GM19328 (cell line): Measurements from ENCODE around the gene ZNF579.
"Not testable (repeated sequence)": the region's sequence is repeated elsewhere in the genome, so short reads cannot be mapped to it uniquely, and the experiment has no call there.

Experiments
- ATAC-seq: cut with Tn5 transposase; IDR thresholded peaks from one replicate; pipeline ENCODE4 v1.9.1; 2021; ENCODE audit warnings: mild to moderate bottlenecking, moderate library complexity; ENCODE audit not compliant: unreplicated experiment

ZNF579 gene

DNA sequence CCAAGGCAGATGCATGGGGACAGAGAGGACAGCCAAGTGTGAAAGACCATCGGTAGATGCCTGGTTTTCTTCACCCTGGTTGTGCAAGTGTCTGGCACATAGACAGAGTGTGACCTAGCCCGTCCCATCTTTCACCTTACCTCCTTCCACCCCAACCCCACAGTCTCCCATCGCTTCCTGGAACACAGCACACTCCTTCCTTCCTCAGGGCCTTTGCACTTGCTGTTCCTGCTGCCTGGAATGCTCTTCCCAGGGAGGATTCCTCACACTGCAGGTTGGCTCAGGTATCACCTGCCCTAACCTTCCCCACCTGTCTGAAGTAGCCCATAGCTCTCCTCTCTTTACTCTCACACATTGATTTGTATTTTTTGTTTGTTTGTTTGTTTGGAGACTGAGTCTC is 15.7 kb upstream of the ZNF579 start:
- no peak for ATAC-seq

DNA sequence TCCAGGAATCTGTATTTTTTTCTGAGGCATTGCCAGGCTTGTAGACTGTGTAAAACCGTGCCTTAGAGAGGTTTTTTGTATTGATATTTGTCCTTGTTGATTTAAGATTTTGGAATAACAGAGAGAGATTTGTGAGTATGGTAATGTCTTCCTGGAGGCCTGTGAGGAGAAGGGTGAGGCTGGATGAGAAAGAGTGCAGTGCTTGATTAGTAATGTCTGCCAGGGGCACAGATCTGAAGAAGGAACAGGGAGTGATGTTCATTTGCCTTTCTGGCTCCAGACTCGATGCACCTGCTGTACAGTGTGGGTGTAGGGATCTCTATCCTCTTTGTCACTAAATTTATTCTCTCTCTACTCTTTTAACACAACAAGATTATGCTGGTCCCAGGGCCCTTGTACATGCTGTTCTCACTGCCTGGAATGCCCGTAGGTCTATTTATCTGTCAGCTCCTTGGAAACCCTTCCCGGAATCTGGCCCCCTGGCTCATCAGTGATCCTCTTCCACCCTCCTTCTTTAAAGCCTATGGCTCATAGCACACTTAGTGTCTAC is 14.4 kb upstream of the ZNF579 start:
- no peak for ATAC-seq

DNA sequence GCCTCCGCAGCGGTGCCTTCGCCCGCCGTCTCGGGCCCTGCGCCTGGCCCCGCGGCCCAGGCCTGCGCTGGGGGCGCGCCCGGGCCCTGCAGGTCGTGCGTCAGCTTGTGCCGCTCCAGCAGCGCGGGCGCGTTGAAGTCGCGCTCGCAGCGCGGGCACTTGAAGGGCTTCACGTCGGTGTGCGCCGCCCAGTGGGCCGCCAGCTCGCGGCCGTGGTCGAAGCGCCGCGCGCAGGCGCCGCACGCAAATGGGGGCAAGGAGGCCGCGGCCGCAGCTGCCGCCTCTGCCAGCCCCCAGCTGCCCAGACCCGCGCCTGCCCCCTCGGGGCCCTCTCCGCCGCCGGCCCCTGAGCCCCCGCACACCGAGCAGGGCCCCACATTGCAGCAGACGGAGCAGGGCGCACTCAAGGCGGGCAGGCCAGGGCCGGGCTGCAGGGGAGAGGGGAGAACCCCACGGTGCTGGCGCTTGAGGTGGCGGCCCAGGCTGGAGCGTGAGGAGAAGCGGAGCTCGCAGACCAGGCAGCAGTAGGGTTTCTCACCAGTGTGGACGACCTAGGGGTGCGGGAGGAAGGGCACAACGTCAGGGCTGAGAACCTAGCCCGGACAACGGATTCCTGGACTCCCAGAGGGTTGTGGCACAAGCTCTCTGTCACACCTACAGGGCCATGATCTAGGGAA is 12.6 kb upstream of the ZNF579 start:
- no peak for ATAC-seq

DNA sequence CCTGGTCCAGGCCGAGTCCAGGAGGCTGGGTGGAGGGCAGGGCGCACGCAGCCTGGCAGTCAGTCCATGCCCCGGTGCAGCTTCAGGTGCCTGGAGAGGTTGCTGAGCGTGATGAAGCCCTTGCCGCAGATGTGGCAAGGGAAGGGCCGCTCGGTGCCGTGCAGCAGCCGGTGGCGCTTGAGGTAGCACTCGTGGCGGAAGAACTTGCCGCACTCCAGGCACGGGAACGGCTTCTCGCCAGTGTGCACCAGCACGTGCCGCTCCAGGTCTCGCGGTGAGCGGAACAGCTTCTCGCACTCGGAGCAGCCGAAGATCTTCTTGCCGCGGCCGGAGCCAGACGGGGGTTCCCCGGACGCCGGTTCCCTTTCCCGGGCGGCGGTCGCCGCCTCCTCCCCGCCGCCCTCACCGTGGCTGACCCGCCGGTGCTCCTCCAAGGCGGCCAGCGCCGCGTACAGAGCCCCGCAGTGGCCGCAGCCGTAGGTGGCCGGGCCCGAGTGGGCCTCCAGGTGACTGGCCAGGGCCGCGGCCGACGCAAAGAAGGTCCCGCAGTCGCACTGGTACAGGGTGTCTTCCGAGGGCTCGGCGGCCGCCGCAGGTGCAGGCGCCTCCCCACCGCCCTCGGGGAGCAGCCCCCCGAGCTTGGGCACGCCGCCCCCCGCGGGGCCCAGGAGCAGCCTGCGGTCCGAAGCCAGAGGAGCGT is 11.9 kb upstream of the ZNF579 start:
- ATAC-seq = no peak

DNA sequence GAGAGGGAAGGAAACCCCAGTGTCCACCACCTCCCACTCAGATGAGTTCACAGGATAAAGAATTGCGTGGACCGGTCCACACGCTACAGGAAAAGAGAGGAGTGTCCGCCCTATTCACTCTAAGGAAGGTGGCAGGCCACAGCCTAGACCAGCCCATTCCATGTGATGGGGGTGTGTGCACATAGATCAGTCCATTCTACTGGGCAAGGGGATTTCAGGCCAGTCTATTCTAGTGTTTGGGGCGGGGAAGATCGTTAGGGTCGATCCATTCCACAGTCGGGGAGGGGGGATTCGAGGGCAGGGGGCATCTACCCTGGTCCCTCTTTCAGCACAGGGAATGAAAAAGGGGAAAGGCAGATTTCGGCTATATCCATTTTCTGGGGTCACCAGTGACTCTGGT is 10.9 kb upstream of the ZNF579 start:
- no peak for ATAC-seq

DNA sequence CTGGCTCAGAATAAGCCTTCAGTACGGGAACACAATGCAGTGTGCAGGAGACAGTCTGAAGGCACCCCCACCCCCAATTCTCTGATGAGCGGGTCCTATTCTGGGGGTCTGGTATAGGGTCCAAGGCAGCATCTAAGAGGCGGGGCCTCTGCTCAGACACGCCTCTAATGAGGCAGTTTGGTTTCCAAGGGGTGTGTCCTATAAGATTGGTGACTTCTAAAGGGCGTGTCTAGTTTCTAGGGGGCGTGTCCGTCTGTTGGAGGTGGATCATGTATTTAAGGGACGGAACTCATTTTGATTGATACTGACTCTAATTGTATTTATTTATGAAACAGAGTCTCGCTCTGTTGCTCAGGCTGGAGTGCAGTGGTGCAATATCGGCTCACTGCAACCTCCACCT is 10.0 kb upstream of the ZNF579 start:
- no peak for ATAC-seq

DNA sequence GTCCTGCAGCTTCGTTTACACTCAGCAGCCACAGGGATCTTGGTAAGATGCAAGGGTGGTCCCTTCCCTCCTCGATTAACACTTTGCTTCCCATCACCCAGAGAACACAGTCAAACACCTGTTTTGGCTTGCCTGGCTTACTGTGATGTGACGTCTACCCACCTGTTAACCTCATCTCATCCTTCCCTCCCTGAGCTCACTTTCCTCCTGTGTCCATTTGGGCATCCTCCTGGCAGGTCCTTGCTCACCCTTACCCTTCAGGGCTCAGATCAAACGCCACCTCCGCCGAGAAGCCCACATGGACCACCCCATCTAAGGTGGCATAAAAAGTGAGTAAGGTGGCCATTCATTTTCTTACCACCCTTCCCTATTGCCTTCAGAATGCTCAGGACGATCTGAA is 9.5 kb upstream of the ZNF579 start:
- no peak for ATAC-seq

DNA sequence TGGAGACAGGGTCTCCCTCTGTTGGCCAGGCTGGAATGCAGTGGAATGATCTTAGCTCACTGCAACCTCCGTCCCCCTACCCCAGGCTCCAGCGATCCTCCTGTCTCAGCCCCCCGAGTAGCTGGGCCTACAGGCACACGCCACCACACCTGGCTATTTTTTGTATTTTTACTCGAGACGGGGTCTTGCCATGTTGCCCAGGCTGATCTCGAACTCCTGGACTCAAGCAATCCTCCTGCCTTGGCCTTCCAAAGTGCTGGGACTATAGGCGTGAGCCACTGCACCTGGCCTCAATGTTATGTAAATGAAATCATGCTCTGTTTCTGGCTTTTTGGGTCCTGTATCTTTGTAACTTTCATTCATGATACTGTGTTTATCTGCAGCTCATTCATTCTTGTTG is 8.1 kb upstream of the ZNF579 start:
- ATAC-seq = no peak

DNA sequence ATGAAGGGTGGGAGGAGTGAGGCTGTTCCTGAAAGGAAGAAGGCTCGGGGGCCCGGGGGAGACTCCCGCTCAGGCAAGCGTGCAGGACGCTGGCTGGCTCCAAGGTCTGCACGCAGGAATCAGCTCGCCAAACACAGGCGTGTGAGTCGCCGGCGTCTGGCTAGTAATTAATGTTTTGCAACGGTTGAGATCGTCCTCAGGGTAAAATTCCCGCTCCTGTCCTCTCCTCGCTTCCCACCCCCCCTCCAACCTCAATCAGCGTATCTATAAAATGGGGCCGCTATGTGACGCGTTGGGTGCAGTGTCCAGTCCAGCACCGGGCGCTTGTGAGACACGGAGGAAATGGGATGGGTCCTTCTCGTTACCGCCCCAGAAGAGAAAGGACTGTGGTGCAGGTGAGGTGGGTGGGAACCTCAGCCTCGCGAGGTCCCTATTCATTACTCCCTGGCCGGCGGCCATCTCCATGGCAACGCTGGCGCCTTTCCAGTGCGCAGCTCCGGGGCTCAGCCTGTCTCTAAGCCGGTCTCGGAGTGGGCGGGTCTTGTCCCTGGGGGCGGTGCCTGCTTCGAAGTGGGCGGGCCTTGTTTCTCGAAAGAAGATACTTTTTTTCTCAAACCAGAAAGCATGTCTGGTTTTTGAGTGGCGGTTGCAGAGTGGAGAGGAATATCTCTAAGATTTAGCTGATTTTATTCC is 6.5 kb upstream of the ZNF579 start:
- ATAC-seq = no peak

DNA sequence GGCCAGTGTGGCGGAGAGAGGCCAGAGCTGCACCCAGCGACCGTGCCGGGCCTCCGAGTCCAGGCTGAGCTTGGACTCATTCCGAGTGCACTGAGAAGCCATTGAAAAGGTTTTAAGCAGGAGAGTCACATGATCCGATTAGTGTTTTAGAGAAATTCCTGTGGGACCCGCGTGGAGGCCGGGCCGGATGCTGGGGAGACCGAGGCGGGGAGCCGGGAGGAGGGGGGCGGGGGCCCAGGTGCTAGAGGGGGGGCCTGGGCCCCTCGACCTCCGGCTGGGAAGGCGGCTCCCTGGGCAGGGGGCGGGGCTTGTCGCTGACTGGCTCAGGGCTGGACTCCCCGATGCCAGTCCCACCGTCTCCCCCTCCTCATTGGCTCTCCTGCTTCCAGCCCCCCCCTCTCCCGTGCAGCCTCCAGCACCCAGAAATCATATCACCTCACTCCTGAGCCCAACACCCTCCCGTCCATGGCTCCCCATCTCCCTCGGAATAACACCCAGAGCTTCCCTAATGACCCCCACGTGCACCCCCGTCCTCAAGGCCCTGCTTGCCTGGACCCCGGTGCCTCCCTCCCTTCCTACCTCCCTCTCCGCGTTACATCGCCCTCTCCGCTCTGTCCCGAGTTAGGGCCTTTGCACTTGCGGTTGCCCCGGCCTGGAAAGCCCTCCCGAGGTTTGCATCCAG is 5.2 kb upstream of the ZNF579 start:
- ATAC-seq = no peak

DNA sequence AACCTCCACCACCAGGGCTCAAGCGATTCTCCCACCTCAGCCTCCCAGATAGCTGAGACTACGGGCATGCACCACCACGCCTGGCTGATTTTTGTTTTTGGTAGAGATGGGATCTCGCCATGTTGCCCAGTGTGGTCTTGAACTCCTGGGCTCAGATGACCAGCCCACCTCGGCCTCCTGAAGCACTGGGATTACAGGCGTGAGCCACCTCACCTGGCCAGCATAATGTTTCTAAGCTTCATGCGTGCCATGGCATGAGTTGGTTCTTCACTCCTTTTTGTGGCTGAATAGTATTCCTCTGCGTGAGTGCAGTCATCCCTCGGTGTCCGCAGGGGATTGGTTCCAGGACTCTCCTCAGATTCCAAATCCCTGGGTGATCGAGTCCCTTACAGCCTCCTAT is 4.2 kb upstream of the ZNF579 start:
- ATAC-seq = no peak

DNA sequence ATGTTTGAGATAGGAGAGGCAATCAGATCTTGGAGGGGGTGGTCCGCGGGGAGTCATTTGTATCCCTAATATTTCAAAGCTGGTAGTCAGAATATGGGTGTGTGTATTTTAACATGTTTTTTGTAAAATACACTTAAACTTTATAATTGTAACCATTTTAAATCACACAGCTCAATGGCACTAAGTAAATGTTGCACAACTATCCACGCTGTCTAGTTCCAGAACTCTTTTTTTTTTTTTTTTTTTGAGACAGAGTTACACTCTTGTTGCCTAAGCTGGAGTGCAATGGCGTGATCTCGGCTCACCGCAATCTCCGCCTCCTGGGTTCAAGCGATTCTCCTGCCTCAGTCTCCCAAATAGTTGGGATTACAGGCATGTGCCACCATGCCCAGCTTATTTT is 3.2 kb upstream of the ZNF579 start:
- ATAC-seq = not testable (repeated sequence)

DNA sequence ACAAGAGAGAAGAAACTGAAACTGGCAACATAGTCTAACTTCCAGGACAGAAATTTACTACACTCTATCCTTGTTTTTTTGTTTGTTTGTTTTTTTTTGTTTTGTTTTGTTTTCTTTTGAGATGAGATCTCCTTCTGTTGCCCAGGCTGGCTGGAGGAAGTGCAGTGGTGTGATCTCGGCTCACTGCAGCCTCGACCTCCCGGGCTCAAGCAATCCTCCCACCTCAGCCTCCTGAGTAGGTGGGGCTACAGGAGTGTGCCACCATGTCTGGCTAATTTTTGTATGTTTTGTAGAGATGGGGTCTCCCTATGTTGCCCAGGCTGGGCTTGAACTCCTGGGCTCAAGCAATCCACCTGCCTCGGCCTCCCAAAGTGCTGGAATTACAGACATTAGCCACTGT is 1.6 kb upstream of the ZNF579 start:
- ATAC-seq = not testable (repeated sequence)

DNA sequence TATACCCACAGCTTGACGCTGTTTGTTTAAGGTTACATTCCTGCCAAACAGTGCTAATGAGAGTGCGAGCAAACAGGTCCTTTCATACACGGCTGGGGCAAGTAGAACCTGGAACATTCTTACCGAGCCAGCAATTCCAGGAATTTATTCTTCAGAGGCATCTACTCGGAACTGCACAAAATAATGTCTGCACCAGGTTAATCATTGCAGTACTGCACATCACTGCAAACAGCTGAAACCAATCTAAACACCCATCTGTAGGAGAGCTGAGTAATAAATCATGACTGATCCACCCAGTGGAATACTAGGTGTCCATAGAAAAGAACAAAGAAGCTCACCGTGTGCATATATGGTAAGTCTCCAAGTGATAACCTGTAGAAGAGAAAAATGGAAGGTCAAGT is 1.2 kb upstream of the ZNF579 start:
- no peak for ATAC-seq

DNA sequence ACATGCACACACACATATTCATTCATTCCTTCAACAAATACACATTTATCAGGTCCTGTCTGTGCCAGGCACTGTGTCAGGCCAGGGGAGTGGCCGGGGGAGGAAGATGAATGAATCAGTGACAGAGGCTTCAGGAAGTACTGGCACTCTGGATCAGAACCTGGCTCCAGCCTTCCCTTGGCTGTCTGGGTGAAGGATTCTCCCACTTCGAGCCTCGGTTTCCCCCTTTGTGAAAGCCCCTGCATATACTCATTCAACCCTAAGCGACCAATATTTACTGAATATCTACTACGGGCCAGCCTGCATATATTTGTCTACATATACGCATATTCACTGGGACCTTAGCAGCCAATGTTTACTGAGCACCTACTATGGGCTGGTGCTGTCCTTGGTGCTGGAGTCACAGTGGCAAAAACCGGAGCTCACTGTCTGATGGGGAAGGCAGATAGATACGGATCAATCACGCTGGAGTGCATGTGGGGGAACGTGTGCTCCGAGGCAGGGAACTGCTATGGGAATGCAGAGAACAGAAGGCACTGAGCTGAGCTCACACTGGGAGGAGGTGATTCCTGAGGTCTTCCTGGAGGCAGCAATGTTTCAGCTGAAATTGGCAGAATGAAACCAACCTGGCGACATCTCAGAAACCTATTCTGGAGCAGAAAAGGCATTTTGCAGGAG is 636 bp upstream of the ZNF579 start:
- no peak for ATAC-seq

DNA sequence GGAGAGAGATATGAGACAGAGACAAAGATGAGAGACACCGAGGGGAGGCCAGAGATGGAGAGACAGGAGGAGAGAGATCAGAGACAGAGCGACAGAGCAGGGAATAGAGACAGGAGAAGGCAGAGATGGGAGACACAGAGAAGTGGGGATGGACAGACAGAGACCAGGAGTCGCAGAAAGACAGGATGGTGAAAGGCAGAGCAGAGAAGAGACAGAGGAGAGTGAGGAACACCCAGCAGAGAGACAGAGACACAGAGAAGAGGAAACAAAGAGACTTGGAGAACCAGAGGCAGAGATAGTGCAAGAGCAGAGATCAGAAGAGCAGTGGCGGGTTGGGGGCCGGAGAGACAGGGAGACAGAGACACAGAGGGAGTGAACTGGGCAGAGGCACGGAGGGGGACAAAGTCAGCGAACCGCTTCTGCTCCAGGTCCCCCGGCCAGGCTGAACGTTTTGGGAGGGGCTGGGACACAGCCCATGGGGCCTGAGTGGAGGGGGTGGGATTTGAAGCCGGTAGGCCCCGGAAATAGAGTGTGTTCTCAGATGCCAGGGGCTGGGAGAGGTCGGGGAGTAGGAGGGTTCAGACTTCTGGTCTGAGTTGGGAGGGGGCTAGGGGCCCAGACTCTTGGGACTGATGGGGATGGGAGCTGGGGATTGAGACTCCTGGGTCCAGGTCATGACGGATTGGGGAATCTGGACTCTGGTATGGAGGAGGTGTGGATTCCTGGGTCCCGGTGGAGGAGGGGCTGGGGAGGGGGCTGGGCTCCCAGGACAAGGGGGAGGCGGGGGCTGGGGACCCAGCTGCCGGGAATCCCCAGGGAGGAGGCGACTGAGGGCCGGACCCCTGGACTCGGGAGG is 654 bp downstream of the ZNF579 start:
- no peak for ATAC-seq

DNA sequence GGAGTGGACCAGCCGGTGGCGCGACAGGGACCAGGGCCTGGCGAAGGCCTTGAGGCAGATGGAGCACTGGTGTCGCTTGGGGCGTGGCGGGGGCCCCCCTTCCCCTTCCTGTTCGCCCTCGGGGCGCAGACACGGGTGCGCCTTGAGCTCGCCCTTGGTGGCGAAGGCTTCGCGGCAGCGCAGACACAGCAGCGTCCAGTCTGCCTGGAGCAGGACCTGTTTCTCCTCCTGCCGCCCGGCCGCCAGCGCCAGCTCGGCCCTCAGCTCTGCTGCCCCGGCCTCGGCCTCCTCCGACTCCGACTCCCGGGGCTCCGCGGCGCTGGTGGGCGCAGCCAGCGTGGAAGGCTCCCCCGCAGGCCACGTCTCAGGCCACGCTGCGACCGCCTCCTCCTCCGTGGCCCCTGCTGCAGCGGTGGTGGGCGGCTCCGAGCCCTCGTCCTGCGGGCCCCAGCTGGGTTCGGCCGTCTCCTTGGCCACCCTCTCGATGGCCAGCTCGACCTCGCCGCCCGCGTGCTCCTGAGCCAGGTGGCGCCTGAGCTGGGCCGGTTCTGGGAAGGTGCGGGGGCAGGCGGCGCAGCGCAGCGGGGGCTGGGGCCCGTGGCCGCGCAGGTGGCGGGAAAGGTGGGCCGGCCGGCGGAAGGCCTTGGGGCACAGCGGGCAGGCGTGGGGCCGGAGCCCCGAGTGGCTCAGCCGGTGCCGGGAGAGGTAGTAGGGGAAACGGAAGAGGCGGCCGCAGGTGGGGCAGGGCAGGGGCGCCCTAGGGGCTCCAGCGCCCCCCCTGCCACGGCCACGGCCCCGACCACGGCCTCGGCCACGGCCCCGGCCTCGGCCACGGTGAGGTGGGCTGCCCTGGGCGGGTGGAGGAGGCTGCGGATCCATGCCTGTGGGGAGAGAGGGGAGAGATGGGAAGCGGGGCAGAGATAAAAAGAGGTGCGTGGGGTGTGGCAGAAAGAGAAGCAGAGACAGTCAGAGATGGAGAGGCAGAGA is 1.6 kb downstream of the ZNF579 start:
- no peak for ATAC-seq

DNA sequence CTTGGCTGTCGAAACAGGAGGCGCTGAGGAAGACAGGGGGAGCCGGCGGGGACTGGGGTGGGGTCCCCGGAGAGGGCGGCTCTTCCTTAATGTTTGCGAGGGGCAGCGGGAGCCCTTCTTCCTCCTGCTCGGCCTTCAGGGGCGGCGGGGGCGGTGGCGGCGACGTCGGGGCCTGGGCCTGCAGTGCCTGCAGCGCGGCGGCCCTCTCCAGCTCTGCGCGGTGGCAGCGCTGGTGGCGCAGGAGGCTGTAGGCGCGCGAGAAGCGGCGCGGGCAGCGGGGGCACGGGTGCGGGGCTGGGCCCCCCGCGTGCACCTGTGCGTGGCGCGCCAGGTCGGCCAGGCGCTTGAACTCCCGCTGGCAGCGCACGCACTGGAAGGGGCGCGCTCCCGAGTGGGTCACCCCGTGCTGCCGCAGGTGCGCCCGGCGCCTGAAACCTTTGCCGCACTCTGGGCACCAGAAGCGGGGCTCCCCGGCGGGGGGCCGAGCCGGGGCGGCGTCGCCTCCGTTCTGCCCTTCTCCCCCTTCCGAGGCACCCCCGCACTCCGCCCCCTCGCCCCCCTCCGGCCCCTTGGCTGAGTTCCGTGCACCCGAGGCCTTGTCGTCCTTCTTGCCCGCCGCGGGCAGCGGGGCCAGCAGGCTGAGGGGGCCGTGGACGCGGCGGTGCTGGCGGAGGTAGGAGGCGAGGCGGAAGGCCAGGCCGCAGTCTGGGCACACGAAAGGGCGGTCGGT is 2.5 kb downstream of the ZNF579 start:
- no peak for ATAC-seq
